HepG2 (cell line): ENCODE measurements around the gene PRICKLE2. TPM values are rescaled to one million over a fixed set of nuclear protein-coding genes. Genes with fewer than 3 reads are reported as not detected.

ENCODE experiments used
- ATAC-seq: fragments of 200-7000 bp; cut with Tn5 transposase; 3 replicates; pipeline ENCODE4 v1.9.1; 2020; ENCODE audit warnings: mild to moderate bottlenecking, moderate library complexity
- BruUV-seq: library from RNA; stranded (reverse); fragments of 400-500 nt; replicated peaks from 2 replicates; lab custom pipeline; 2021; lab: Mats Ljungman, UMichigan
- CTCF ChIA-PET: fragments of 300-600 bp; formaldehyde crosslinking; extraction: SDS; loops from one replicate; lab custom pipeline; 2021; ENCODE audit warnings: low total read pairs, inconsistent platforms, low intra/inter-chr PET ratio; lab: Yijun Ruan, JAX
- POLR2A ChIA-PET: fragments of 350-600 bp; sonication (Branson Sonifier 250); formaldehyde crosslinking; loops from one replicate; lab custom pipeline; 2020; ENCODE audit warnings: antibody characterized with exemption, inconsistent platforms; lab: Yijun Ruan, JAX
- DNase-seq: peaks from one replicate; pipeline ENCODE4 v3.0.0-alpha.2; 2015; ENCODE audit warnings: low spot score
- FAIRE-seq: peaks from 3 replicates; lab custom pipeline; 2011; peaks lifted over from hg19 to GRCh38; lab: Jason Lieb, UNC
- H2AFZ ChIP-seq: one replicate; pipeline ENCODE4 v1.6.1; 2011; ENCODE audit warnings: low read length, inconsistent platforms
- H3K27ac ChIP-seq: fragments of 300-600 bp; 3 replicates; pipeline ENCODE4 v1.8.0; 2011; ENCODE audit warnings: mixed run types, mild to moderate bottlenecking, mixed read lengths, low read length, inconsistent platforms; ENCODE audit not compliant: insufficient read depth; ENCODE audit errors: extremely low read length
- H3K27me3 ChIP-seq, 2 experiments: fragments of 200-600 bp in 1 of 2; 2 replicates in 1 of 2; 3 replicates in 1 of 2; pipeline versions ENCODE4 v1.6.0 to v1.8.0; 2011; ENCODE audit warnings: low read length in 2 of 2, mild to moderate bottlenecking in 2 of 2, moderate library complexity in 2 of 2, inconsistent platforms in 1 of 2; ENCODE audit not compliant: insufficient read depth in 2 of 2, control insufficient read depth in 1 of 2
- H3K36me3 ChIP-seq, 2 experiments: fragments of 200-600 bp in 1 of 2; replicated peaks in 1 of 2; 2 replicates in 1 of 2; 3 replicates in 1 of 2; pipeline versions ENCODE4 v1.5.1 to v1.8.0; 2011; ENCODE audit warnings: low read length in 2 of 2, inconsistent platforms in 1 of 2; ENCODE audit not compliant: insufficient read depth in 2 of 2, control insufficient read depth in 1 of 2
- H3K4me1 ChIP-seq: 2 replicates; pipeline ENCODE4 v1.5.1; 2012; ENCODE audit warnings: low read length, inconsistent platforms; ENCODE audit not compliant: insufficient read depth
- H3K4me2 ChIP-seq: 2 replicates; pipeline ENCODE4 v1.6.0; 2011; ENCODE audit warnings: low read depth, low read length, inconsistent platforms
- H3K4me3 ChIP-seq, 3 experiments: fragments of 200-600 bp in 1 of 3; sonication (generic), shearing (Covaris generic) in 1 of 3; replicated peaks in 1 of 3; 2 replicates each; pipeline ENCODE4 v1.5.1; 2011 to 2016; ENCODE audit warnings: low read length in 3 of 3, inconsistent platforms in 2 of 3, low read depth in 2 of 3, mild to moderate bottlenecking in 2 of 3, control low read depth in 1 of 3, mixed read lengths in 1 of 3; ENCODE audit not compliant: insufficient read depth in 1 of 3
- H3K79me2 ChIP-seq: one replicate; pipeline ENCODE4 v1.6.1; 2011; ENCODE audit warnings: low read length, inconsistent platforms; ENCODE audit not compliant: insufficient read depth
- H3K9ac ChIP-seq: 2 replicates; pipeline ENCODE4 v1.6.0; 2011; ENCODE audit warnings: mild to moderate bottlenecking, low read depth, low read length, inconsistent platforms; ENCODE audit not compliant: insufficient read depth
- H3K9me3 ChIP-seq: 2 replicates; pipeline ENCODE4 v1.5.1; 2012; ENCODE audit warnings: mild to moderate bottlenecking, low read length
- H4K20me1 ChIP-seq: 2 replicates; pipeline ENCODE4 v1.6.0; 2011; ENCODE audit warnings: inconsistent platforms, mild to moderate bottlenecking, low read length, moderate library complexity; ENCODE audit not compliant: insufficient read depth
- ARID3A ChIP-seq: IDR thresholded peaks from 2 replicates; pipeline ENCODE4 v1.6.1; 2012; ENCODE audit warnings: low read depth, low read length, improper control_type of control experiment
- BCL3 ChIP-seq: sonication (generic); formaldehyde crosslinking; IDR thresholded peaks from 2 replicates; pipeline ENCODE4 v1.5.1; 2020; ENCODE audit warnings: mild to moderate bottlenecking, missing genetic modification reagents, moderate library complexity
- DDIT3 ChIP-seq: sonication (generic); formaldehyde crosslinking; IDR thresholded peaks from 2 replicates; pipeline ENCODE4 v1.4.0; 2020; ENCODE audit warnings: mild to moderate bottlenecking, missing genetic modification reagents
- EED ChIP-seq: sonication (generic); formaldehyde crosslinking; IDR thresholded peaks from 2 replicates; pipeline ENCODE4 v1.5.0; 2020; ENCODE audit warnings: mild to moderate bottlenecking, missing genetic modification reagents
- GZF1 ChIP-seq: sonication (generic); formaldehyde crosslinking; IDR thresholded peaks from 2 replicates; pipeline ENCODE4 v1.5.1; 2020; ENCODE audit warnings: mild to moderate bottlenecking, missing genetic modification reagents
- HDAC6 ChIP-seq: fragments of 200-600 bp; sonication (generic); IDR thresholded peaks from 2 replicates; pipeline ENCODE4 v1.7.0; 2017; ENCODE audit warnings: mild to moderate bottlenecking, antibody characterized with exemption, low read length, low read depth
- KMT2A ChIP-seq: sonication (generic); formaldehyde crosslinking; IDR thresholded peaks from 2 replicates; pipeline ENCODE4 v1.4.0; 2020; ENCODE audit warnings: missing genetic modification reagents
- MED8 ChIP-seq: sonication (generic); formaldehyde crosslinking; IDR thresholded peaks from 2 replicates; pipeline ENCODE4 v1.8.1; 2023; ENCODE audit warnings: mild to moderate bottlenecking, missing genetic modification reagents; ENCODE audit not compliant: insufficient replicate concordance
- PITX1 ChIP-seq: sonication (generic); formaldehyde crosslinking; IDR thresholded peaks from 2 replicates; pipeline ENCODE4 v1.5.1; 2020; ENCODE audit warnings: mild to moderate bottlenecking, missing genetic modification reagents
- RBM22 ChIP-seq: fragments of 200-400 bp; formaldehyde crosslinking; optimal IDR thresholded peaks from 2 replicates; pipeline ENCODE3; 2017; ENCODE audit warnings: mild to moderate bottlenecking, low read length, moderate library complexity
- RFX5 ChIP-seq: IDR thresholded peaks from 2 replicates; pipeline ENCODE4 v1.6.1; 2011; ENCODE audit warnings: low read depth, low read length, improper control_type of control experiment
- SALL2 ChIP-seq: sonication (generic); formaldehyde crosslinking; IDR thresholded peaks from 2 replicates; pipeline ENCODE4 v1.8.1; 2023; ENCODE audit warnings: mild to moderate bottlenecking, missing genetic modification reagents, inconsistent platforms
- SCMH1 ChIP-seq: sonication (generic); formaldehyde crosslinking; IDR thresholded peaks from 2 replicates; pipeline ENCODE4 v1.9.0; 2021; ENCODE audit warnings: missing genetic modification reagents, mild to moderate bottlenecking, borderline replicate concordance
- SOX5 ChIP-seq: IDR thresholded peaks from 2 replicates; pipeline ENCODE4 v1.6.1; 2016; ENCODE audit warnings: borderline replicate concordance
- TSC22D2 ChIP-seq: sonication (generic); formaldehyde crosslinking; IDR thresholded peaks from 2 replicates; pipeline ENCODE4 v1.5.1; 2020; ENCODE audit warnings: missing genetic modification reagents, mild to moderate bottlenecking, borderline replicate concordance
- ZBTB8A ChIP-seq: sonication (generic); formaldehyde crosslinking; IDR thresholded peaks from 2 replicates; pipeline ENCODE4 v1.4.0; 2020; ENCODE audit warnings: mild to moderate bottlenecking, low read depth, missing genetic modification reagents, borderline replicate concordance
- ZKSCAN8 ChIP-seq: IDR thresholded peaks from 2 replicates; pipeline ENCODE4 v1.6.1; 2016; ENCODE audit warnings: borderline replicate concordance, missing genetic modification reagents, missing compliant biosample characterization
- ZNF234 ChIP-seq: sonication (generic); formaldehyde crosslinking; conservative IDR thresholded peaks from 2 replicates; pipeline ENCODE4 v1.5.1; 2020; ENCODE audit warnings: mild to moderate bottlenecking, missing genetic modification reagents
- ZNF432 ChIP-seq: sonication (generic); formaldehyde crosslinking; IDR thresholded peaks from 2 replicates; pipeline ENCODE4 v1.5.0; 2020; ENCODE audit warnings: missing genetic modification reagents, mild to moderate bottlenecking, borderline replicate concordance
- WGBS: methylation state at CpG from one replicate; pipeline ENCODE4 v1.1.6; 2017; ENCODE audit warnings: low lambda C conversion rate; 5-methylcytosine and 5-hydroxymethylcytosine counted together
- in situ Hi-C: cut with HindIII; loops from 2 replicates; pipeline ENCODE4 v1.10.0; 2017; ENCODE audit warnings: low pct_unique_long_range_greater_than_20kb; ENCODE audit not compliant: extremely low pct_ligation_motif_present
- intact Hi-C: fragments of 100-400 bp; cut with micrococcal nuclease; formaldehyde crosslinking; loops from one replicate; pipeline ENCODE4 v1.10.0; 2022; ENCODE audit not compliant: unreplicated experiment
- polyA plus RNA-seq, 8 experiments: library from polyadenylated mRNA; depleted of rRNA in 3 of 8; stranded (reverse) in 7 of 8; unstranded in 1 of 8; fragments of >200 nt; fragmentation: Illumina TruSeq in 4 of 8; extraction: Trizol in 4 of 8; gene quantifications; 2 replicates each; pipeline versions ENCODE4 v1.2.1 to v1.2.3, GENCODE V29; 2011 to 2016; ENCODE audit warnings: low read depth in 4 of 8, missing spikeins in 1 of 8, mixed read lengths in 1 of 8; ENCODE audit not compliant: insufficient read depth in 1 of 8
- total RNA-seq, 5 experiments: library from RNA; depleted of rRNA; stranded (reverse); fragments of >200 nt; fragmentation: Illumina TruSeq; extraction: Trizol; gene quantifications; 2 replicates each; pipeline ENCODE4 v1.2.3, GENCODE V29; 2016; ENCODE audit warnings: low read depth in 1 of 5

The PRICKLE2 gene
- total and polyA plus RNA-seq, 2 of the 13 experiments (the other 11 are each of a cell fraction or from before 2014, with no cell fraction given), result 0.01 to 0.07 TPM

GRCh38 chr3:64054488-64054887, 170.8 kb downstream of the PRICKLE2 start (continued):
- TF ChIP-seq DDIT3 (CRISPR knock-in tag), result no peak
- TF ChIP-seq EED (CRISPR knock-in tag), result no peak
- TF ChIP-seq RFX5, result no peak
- no peak for TF ChIP-seq SCMH1 (CRISPR knock-in tag)

GRCh38 chr3:64053581-64053980, 171.7 kb downstream of the PRICKLE2 start:
- H4K20me1 ChIP-seq, result no peaks in the 10 kb centered on the region
- FAIRE-seq, result no peak
- intact Hi-C loops (no loop called here), in situ Hi-C loops (no loop called here)
- no TSS peak for BruUV-seq
- no peak overlapping the region for H3K4me3 ChIP-seq
- no peaks in the 10 kb centered on the region for H3K4me1 ChIP-seq
- H3K27ac ChIP-seq, result no peak overlapping the region
- H2AFZ ChIP-seq, result no peak overlapping the region
- peaks cover 0 to 3% of the 10 kb centered on the region in 2 experiments; a peak in 1 of 5 replicates for H3K27me3 ChIP-seq
- H3K9ac ChIP-seq, result no peak overlapping the region
- DNase-seq, result no peak
- no peak for ATAC-seq
- ChIA-PET POLR2A (no interaction called here), CTCF (no interaction called here)
- no peaks in the 10 kb centered on the region for H3K79me2 ChIP-seq
- no peaks in the 10 kb centered on the region for H3K9me3 ChIP-seq
- no peaks in the 10 kb centered on the region for H3K36me3 ChIP-seq
- 50% methylated on average over 2 of the region's 3 CpGs for WGBS
- H3K4me2 ChIP-seq, result no peak overlapping the region
- TF ChIP-seq ZNF432 (CRISPR knock-in tag), result no peak
- no peak for TF ChIP-seq PITX1 (CRISPR knock-in tag)
- TF ChIP-seq RBM22, result no peak
- no peak for TF ChIP-seq ZNF234
- TF ChIP-seq KMT2A, result no peak
- no peak for TF ChIP-seq SALL2 (CRISPR knock-in tag)
- TF ChIP-seq TSC22D2, result no peak
- no peak for TF ChIP-seq ZBTB8A (CRISPR knock-in tag)
- no peak for TF ChIP-seq ARID3A
- no peak for TF ChIP-seq ZKSCAN8 (CRISPR knock-in tag)
- no peak for TF ChIP-seq BCL3 (CRISPR knock-in tag)
- TF ChIP-seq GZF1 (CRISPR knock-in tag), result no peak
- TF ChIP-seq HDAC6, result no peak
- TF ChIP-seq SOX5, result no peak
- TF ChIP-seq MED8 (CRISPR knock-in tag), result no peak
